Activated CD4-positive, alpha-beta T cell treated with anti-CD3 and anti-CD28 coated beads for 36 hours (primary cell): Measurements from ENCODE around the gene CD1B. TPM values are rescaled to one million over a fixed set of nuclear protein-coding genes. Genes with fewer than 3 reads are reported as not detected.
A peak's percentile ranks its signal among the peaks of the same experiment; 100 is the strongest.
"Not testable (repeated sequence)": the region's sequence is repeated elsewhere in the genome, so short reads cannot be mapped to it uniquely, and the experiment has no call there.

Experiments used
- ATAC-seq: fragments of 200-7000 bp; cut with Tn5 transposase; one replicate; pipeline ENCODE4 v1.10.0; 2021; ENCODE audit warnings: mild to moderate bottlenecking, moderate library complexity
- CTCF ChIA-PET: fragments of 350-600 bp; sonication (Branson Sonifier 250); formaldehyde crosslinking; loops from one replicate; lab custom pipeline; 2021; ENCODE audit warnings: antibody characterized with exemption; lab: Charles Lee
- POLR2A ChIA-PET: fragments of 350-600 bp; sonication (Branson Sonifier 250); formaldehyde crosslinking; loops from one replicate; lab custom pipeline; 2021; ENCODE audit warnings: antibody characterized with exemption, inconsistent platforms; lab: Charles Lee
- DNase-seq: peaks from one replicate; pipeline ENCODE4 v3.0.0-alpha.2; 2020
- H3K27ac Mint-ChIP-seq: one replicate; pipeline ENCODE4 v1.8.0; 2021; ENCODE audit warnings: mixed read lengths
- H3K27me3 Mint-ChIP-seq: one replicate; pipeline ENCODE4 v1.8.0; 2021; ENCODE audit warnings: mixed read lengths
- H3K36me3 Mint-ChIP-seq: one replicate; pipeline ENCODE4 v1.8.0; 2021; ENCODE audit warnings: low read depth, mixed read lengths
- H3K4me1 Mint-ChIP-seq: one replicate; pipeline ENCODE4 v1.8.0; 2021; ENCODE audit warnings: mixed read lengths
- H3K4me3 Mint-ChIP-seq: one replicate; pipeline ENCODE4 v1.8.0; 2021; ENCODE audit warnings: mild to moderate bottlenecking, moderate library complexity, mixed read lengths
- H3K9me3 Mint-ChIP-seq: one replicate; pipeline ENCODE4 v1.8.0; 2021; ENCODE audit warnings: low read depth, mixed read lengths
- intact Hi-C, 2 experiments: fragments of 100-400 bp; cut with DNase I in 1 of 2; cut with micrococcal nuclease in 1 of 2; formaldehyde crosslinking; loops; one replicate each; pipeline versions ENCODE4 v1.14.2 to v1.15.1; 2022 to 2024; cut with DNase I, micrococcal nuclease
- total RNA-seq, 2 experiments: library from RNA; stranded (reverse); gene quantifications; one replicate each; pipeline ENCODE4 v1.2.3, GENCODE V29; 2021

The CD1B gene
- total RNA-seq, 2 experiments from 2014 or later, result not detected

DNA sequence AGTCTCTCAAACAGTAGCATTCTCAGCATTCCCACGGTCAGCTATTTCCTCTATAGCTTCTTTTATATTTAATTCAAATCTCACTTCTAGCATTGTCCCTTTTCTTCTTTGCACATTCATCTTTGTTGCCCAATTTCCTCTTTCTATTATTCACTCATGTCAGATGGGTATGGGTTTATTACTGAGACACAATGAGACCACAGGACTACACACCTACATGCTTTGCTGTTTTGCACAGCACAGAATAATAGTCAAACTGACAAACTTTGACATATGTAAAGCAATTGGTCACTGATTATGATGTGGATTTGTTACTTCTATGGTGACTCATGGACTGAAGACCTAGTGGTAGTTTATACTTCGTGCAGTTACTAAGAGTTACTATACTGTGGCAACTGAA, 47.4 kb downstream of the CD1B start:
- H3K27ac Mint-ChIP-seq, result no peak overlapping the region
- ChIA-PET POLR2A (no interaction called here), CTCF (interaction anchor here (0.7 kb wide), 1 partner anchor 19 kb away, joined by 3 read pairs; no protein-coding TSS in a partner anchor)
- H3K9me3 Mint-ChIP-seq, result peaks cover 9% of the 10 kb centered on the region
- peak; percentile 68 for ATAC-seq
- no peak for DNase-seq
- H3K36me3 Mint-ChIP-seq, result peaks cover 2% of the 10 kb centered on the region
- no peak overlapping the region for H3K4me3 Mint-ChIP-seq
- intact Hi-C loops, result no loop called here
- peaks cover 18% of the 10 kb centered on the region for H3K27me3 Mint-ChIP-seq
- peaks cover 24% of the 10 kb centered on the region for H3K4me1 Mint-ChIP-seq

DNA sequence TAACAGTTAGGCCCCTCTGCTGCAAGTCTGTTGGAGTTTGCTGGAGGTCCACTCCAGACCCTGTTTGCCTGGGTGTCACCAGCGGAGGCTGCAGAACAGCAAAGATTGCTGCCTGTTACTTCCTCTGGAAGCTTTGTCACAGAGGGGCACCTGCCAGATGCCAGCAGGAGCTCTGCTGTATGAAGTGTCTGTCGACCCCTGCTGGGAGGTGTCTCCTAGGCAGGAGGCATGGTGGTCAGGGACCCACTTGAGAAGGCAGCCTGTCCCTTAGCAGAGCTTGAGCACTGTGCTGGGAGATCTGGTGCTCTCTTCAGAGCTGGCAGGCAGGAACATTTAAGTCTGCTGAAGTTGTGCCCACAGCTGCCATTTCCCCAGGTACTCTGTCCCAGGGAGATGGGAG, 48.9 kb downstream of the CD1B start:
- ATAC-seq, DNase-seq, H3K27ac Mint-ChIP-seq, POLR2A ChIA-PET, H3K4me3 Mint-ChIP-seq, intact Hi-C loops, H3K36me3 Mint-ChIP-seq, CTCF ChIA-PET: not testable (repeated sequence)
- Mint-ChIP-seq H3K4me1 (peaks cover 24% of the 10 kb centered on the region), H3K9me3 (peaks cover 12% of the 10 kb centered on the region), H3K27me3 (peaks cover 16% of the 10 kb centered on the region)

Other genes starting within 250 kb of the CD1B start
- under 1 TPM in 1 of 2 experiments, not detected in 1; 0.07 TPM for gene CD1D, start 150.6 kb downstream of the CD1B start, total RNA-seq
- under 1 TPM in 1 of 2 experiments, not detected in 1; 0.09 TPM for gene CD1A, start 77.1 kb downstream of the CD1B start, total RNA-seq
- gene CD1C, start 41.6 kb downstream of the CD1B start, total RNA-seq, result under 1 TPM; 0.14 to 0.21 TPM
- not detected for gene CD1E, start 22.4 kb upstream of the CD1B start, total RNA-seq
- gene OR10T2, start 67.9 kb upstream of the CD1B start, total RNA-seq, result not detected
- not detected for gene OR10K2, start 94.7 kb upstream of the CD1B start, total RNA-seq
- gene OR10K1, start 130.3 kb upstream of the CD1B start, total RNA-seq, result not detected
- not detected for gene OR10R2, start 140.7 kb upstream of the CD1B start, total RNA-seq
- gene OR6Y1, start 222.9 kb upstream of the CD1B start, total RNA-seq, result not detected
- not detected for gene OR6P1, start 239.0 kb upstream of the CD1B start, total RNA-seq
- not detected for gene OR10X1, start 248.4 kb upstream of the CD1B start, total RNA-seq